Stimulated activated CD4-positive, alpha-beta T cell treated with anti-CD3 and anti-CD28 coated beads, Interleukin-4, amount 100 ng/mL, for 4 hours (primary cell): ENCODE data around the gene PROCA1.

Source experiments
- DNase-seq, 2 experiments: peaks; one replicate each; pipeline ENCODE4 v3.0.0-alpha.2; 2020

PROCA1 gene

DNA sequence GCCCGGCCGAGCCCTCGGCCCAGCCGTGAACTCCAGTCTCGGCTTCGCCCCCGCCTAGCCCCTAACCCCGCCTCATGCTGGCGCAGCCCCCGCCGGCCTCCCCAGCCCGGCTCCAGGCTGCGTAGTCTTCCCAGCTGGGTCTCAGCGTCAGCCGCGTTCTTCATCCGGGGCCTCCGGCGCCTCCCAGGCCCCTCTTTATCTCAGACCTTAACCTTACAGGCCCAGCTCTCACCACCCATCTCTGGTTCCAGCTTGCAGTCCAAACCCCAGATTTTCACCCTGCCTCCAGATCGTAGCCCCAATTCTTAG is at the start of gene PROCA1:
Gene PROCA1 (minus strand): TSS at position 166 of the 309 bp plus-strand sequence. CDS start 228 bp downstream, outside the sequence.
- DNase-seq, result peak in 1 of 2 experiments; percentile 23

DNA sequence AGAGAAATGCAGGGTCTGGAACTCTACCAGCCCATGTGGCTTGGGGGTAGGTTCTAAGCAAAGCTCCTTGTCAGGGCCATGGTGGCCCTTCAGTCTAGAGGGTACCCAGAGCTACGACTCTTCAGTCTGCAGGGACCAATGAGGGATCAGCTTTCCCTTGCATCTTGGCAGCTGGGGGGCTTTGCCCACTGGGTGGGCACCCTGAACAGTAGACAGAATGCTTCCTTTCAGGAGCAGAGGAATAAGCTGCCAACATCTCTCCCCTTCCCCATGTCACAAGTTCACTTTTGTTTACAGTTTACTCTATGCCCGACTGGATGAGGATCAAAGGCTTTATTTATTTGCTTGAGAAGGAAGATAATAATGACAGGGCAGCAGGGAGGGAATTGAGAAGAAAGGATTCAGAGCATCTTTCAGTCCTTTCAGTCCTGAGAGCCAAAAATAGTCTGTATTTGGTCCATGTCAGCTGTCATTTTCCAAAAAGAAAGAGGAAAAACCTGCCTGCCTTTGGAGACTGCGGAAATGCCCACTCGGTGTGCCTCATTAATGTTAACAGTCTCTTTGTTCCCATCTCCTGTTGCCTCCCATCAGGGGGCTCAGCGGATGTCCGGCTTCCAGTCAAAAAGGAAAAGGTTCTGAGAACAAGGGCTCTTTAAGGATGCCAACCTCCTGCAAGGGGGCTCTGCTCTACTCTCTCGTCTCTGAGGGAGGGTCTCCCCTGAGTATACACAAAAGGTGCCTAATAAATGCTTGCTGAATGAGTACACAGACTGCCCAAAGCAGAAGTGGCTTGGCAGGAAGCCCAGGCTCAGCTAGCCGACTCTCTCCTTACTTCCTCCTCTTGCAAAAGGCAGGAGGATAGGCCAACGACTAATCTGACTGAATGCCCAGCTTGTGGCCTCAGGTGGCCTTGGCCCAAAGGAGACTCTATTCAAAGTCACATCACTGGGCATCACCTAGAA is 49.2 kb upstream of the PROCA1 start:
- DNase-seq, result no peak

GRCh38 chr17:28759256-28759865 is 47.7 kb upstream of the PROCA1 start:
- DNase-seq, result no peak

DNA sequence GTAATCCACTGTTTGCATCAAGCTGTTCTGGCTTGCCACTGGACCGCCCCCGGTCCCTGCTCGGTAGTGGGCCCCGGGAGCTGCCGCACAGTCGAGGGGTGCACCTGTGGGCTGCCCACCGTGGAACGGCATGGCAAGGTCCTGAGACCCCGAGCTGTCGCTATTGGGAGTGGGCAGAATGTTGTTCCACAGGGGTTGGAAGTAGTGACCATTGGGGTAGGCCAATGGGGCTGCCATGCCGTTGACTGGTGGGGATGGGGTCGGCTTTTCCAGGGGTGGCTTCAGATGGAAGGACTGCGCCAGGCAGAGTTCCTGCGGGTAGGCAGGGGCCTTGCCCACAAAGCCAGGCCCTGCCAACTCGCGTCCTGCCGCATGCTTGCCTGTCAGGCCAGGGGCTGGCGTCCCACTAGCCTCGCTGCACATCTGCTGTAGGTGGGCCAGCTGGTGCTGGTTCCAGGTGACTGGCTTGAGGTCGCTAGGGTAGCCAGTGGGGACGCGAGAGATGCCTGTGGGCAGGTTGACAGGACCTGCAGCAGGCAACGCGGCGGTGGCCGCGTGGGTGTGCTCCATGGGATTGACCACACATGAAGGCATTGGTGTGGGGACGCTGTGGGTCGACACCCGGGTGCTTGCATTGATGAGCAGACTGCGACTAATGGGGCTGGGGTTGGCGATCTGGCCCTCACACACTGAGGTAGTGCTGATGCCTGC is 46.9 kb upstream of the PROCA1 start:
- no peak for DNase-seq

GRCh38 chr17:28756049-28756804 is 44.5 kb upstream of the PROCA1 start:
- DNase-seq, result no peak

DNA sequence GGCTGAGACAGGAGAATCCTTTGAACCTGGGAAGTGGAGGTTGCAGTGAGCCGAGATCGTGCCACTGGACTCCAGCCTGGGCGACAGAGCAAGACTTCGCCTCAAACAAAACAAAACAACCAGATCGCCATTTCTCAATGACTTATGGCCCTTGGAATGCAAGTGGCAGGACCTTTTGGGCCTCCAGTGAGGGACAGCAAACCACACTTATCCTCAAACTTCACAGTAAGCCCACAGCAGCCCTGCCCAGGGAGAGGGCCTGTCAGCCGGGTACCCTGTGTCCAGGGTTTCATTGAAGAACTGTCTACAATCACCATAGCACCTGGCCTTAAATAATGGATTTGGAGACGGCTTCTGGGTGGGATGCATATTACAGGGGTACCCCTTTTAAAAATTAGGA is 43.8 kb upstream of the PROCA1 start:
- no peak for DNase-seq

GRCh38 chr17:28751600-28752366 is 40.1 kb upstream of the PROCA1 start:
- DNase-seq, result no peak

GRCh38 chr17:28750178-28751047 is 38.7 kb upstream of the PROCA1 start:
- peak; percentile 81 to 83 for DNase-seq

- no peak for DNase-seq
These were observed 38.0 kb upstream of the PROCA1 start for GRCh38 chr17:28749516-28750177.

- no peak for DNase-seq
These were observed 37.3 kb upstream of the PROCA1 start for GRCh38 chr17:28748852-28749515.

DNA sequence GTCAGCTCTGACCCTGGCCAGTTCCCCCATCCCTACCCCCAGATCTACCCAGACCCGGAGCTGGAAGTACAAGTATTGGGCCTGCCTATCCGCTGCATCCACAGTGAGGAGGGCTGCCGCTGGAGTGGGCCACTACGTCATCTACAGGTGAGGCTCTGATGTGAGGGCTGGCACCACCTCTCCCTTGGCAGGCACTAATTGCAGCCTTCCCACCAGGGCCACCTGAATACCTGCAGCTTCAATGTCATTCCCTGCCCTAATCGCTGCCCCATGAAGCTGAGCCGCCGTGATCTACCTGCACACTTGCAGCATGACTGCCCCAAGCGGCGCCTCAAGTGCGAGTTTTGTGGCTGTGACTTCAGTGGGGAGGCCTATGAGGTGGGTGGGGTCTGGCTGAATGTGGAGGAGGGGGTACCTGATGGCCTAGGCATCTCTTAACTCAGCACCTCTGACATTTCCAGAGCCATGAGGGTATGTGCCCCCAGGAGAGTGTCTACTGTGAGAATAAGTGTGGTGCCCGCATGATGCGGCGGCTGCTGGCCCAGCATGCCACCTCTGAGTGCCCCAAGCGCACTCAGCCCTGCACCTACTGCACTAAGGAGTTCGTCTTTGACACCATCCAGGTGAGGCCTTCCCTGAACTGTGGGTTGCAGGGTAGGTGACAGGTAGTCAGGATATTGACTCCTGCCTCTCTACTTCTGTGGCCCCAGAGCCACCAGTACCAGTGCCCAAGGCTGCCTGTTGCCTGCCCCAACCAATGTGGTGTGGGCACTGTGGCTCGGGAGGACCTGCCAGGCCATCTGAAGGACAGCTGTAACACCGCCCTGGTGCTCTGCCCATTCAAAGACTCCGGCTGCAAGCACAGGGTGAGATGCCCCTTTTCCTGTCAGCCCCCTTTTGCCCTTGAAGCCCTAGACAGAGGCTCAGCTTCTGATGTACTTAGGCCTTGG is 36.4 kb upstream of the PROCA1 start:
- DNase-seq, result no peak

- DNase-seq, result no peak
These were observed 35.5 kb upstream of the PROCA1 start for GRCh38 chr17:28747051-28747691.

- DNase-seq, result no peak
These were observed 34.9 kb upstream of the PROCA1 start for GRCh38 chr17:28746611-28747050.

DNA sequence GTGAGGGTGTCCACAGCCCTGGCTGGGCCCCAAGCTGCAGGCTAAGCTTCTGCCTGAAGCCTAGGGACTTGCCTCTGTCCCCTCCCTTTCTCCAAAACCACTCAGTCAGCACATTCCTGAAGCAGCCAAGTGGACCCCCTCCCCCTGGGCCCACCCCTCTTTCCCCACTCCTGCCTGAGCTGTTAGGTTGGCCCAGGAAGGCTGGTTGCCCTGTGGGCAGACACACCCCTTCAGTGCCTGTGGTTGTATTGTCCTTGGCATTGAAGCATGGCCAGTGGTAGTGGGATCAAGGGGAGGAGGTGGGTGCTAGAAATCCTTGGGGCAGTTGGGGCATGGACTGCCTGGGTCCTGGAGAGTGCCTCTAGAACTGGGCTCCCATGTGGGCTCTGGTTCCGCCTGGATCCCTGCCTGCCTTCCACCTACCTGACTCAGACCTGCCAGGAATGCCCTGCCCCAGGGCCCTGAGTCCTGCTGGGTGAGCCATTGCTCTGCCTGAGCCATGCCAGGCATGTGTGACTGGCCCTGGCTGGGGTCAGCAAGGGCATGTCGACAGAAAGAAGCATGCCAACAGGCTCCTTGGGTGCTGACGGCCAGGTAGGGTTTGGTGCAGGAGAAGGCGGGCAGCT is 34.2 kb upstream of the PROCA1 start:
- DNase-seq, result no peak

GRCh38 chr17:28744972-28745785 is 33.5 kb upstream of the PROCA1 start:
- DNase-seq, result peak; percentile 27 to 34

DNA sequence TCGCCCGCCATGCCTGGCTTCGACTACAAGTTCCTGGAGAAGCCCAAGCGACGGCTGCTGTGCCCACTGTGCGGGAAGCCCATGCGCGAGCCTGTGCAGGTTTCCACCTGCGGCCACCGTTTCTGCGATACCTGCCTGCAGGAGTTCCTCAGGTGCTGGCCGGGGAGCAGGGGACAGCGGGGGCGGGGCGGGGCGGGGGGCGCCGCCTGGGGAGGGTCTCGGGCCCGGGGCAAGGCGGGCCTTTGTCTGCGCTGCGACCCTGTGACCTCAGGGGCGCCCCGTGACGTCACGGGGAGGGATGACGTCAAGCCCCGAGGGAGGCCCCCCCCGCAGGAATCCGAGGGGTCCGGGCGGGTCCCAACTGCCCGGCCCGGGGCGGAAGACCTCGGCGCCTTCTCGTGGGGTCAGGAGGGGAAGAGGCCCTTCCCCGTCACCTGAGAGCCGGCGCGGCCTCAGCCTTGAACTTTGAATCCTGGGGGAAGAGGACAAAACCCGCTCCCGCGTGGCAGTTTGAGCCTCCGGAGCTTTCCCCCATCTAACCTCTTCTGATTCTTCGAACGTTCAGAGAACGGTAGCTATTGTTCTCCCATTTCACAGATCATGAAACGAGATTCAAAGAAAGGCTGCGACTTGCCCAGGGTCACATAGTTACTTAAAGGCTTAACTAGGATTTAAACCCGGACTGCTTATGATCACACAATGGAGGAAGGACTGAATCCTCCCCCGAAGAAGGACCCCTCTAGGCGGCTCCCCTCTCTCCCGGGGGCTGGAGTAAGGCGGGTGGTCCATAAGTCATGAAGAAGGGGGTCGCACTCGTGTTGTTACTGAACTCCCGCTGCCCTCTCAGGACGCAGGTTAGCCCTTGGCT is 32.6 kb upstream of the PROCA1 start:
- peak; percentile 65 to 78 for DNase-seq
